Activated CD8-positive, alpha-beta memory T cell treated with anti-CD3 and anti-CD28 coated beads for 24 hours (primary cell): ENCODE measurements around the gene SERPINB12.

Experiments
- DNase-seq: peaks from one replicate; pipeline ENCODE4 v3.0.0-alpha.2; 2020

The SERPINB12 gene

GRCh38 chr18:63604791-63605567 lies 62.8 kb downstream of the SERPINB12 start:
- no peak for DNase-seq

- no peak for DNase-seq
These were observed 64.4 kb downstream of the SERPINB12 start for GRCh38 chr18:63606526-63606925.

- no peak for DNase-seq
These were observed 71.3 kb downstream of the SERPINB12 start for GRCh38 chr18:63613420-63613819.

- DNase-seq, result no peak
These were observed 75.1 kb downstream of the SERPINB12 start for GRCh38 chr18:63617049-63617914.

GRCh38 chr18:63617915-63618234 lies 75.7 kb downstream of the SERPINB12 start:
- no peak for DNase-seq
